Stimulated activated CD8-positive, alpha-beta memory T cell treated with anti-CD3 and anti-CD28 coated beads, Interleukin-12 subunit alpha, Interleukin-12 subunit beta, amount 100 ng/mL, for 1 hour (primary cell): Measurements from ENCODE around the gene TTC34.

Experiments
- DNase-seq: peaks from one replicate; pipeline ENCODE4 v3.0.0-alpha.2; 2020; ENCODE audit warnings: low read depth

Gene TTC34

DNA sequence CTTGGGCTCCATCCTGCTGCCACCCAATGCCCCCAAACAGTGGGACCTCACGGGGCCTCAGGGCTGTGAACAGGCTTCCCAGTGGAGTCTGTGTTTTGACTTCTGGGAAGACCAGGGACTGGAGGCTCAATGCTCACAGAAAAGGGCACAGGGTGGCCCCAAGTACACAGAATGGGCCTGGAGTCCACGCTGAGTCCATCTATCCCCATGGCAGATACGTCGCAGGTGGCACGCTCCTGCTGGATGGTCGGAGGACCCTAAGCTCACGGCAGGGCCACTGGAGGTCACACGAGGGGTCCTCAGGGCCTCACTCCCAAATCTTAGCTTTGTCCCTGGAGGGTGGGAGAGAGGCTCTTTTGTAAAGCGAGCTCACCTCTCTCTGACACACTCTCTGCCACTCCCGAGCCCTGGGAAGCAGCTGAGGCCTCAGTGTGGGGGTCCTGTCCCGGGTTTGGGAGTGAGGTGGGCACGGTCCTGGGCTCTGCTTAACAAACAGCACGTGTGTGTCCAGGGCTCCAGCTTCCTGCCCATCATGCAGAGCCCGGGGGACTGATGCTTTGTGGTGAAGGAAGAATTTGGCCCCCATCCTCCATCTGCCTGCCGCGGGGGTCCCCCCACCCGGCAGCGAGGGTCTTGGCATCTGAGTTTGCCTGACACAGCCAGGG lies 27.2 kb upstream of the TTC34 start:
- no peak for DNase-seq

DNA sequence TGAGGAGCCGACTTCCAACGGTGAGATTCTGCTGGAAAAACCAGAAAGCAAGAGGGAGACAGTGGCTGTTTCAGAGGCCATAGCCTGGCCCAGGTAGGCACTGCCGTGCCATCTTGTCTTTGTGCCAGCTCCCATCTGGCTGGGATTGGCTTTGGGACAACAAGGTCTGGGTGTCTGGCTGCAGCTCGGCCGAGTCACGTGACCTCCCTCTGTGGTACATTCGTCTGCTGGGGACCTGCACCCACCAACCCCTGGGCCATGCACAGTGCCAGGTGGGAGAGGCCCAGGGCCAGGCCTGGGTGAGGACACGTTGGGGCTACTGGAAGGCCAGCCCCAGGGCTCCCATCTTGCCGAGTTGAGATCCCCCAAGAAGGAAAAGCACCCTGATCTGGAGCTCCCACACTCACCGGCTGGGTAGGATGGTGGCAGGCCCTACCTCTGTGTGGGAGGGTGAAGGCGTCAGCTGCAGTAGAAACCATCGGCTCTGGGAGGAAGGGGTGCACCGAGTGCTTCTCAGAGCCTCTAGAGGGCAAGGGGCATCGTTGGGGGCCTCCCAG lies 25.3 kb upstream of the TTC34 start:
- DNase-seq = no peak

DNA sequence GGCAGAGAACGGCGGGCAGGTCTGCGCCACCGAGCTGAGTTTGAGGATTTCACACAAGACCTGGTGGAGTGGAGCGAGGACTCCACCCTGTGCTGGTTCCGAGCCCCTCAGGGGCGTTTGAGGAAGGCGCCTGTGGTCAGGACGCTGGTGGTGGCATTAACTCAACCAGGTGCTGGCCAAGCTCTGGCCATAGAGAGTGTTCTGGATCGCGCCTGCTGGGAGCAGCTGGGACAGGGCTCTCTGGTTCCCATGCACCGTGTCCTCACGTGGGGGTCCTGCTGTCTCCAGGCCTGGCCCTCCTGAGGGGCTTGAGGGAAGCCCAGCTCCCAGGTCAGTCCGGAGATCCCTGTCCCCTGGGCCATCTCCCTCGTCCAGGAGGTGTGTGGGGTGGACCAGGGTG lies 24.8 kb upstream of the TTC34 start:
- DNase-seq = no peak

GRCh38 chr1:2825487-2826189 lies 24.1 kb upstream of the TTC34 start:
- DNase-seq = no peak

DNA sequence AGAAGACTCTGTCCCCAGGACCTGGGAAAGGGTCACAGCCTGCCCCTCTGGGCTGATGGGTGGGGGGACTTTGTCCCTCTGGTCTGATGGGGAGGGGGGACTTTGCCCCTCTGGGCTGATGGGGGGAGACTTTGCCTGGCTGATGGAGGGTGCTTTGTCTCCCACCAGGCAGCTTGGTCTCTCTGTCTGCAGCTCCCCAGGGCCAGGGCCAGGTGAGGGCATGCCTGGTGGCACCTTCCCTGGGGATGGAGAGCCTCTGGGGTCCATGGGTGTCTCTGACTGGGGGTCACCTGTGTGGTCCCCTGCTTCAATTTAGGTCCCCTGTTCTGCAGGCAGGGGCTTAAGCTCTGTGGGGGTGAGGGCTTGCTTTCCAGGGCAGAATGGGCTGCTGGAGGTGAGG lies 23.5 kb upstream of the TTC34 start:
- DNase-seq = no peak

- DNase-seq = no peak
These were observed 22.6 kb upstream of the TTC34 start for GRCh38 chr1:2823921-2824610.

DNA sequence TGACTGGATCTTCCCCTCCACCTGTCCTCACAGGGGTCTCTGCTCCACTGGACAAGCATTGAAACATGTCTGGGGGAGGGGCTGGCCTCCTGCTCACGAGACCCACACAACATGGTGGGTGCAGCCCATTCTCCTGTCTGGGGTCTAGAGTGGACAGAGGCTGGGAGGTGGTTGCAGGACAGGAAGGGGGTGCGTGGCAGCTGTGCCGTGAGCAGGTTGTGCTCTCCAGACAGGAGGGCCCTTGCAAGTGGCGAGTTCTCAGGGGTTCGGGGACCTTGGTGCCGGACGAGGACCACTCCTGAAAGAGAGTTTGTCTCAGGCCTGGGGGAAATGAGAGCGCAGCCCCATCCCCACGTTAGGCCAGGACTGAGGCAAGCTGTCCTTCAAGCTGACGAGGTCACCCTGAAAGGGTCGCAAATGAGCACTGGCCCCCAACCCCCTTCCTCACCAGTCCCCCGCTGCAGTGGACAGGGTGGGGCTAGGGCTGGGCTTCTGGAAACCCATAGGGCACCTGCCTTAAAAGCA lies 21.2 kb upstream of the TTC34 start:
- DNase-seq = no peak

DNA sequence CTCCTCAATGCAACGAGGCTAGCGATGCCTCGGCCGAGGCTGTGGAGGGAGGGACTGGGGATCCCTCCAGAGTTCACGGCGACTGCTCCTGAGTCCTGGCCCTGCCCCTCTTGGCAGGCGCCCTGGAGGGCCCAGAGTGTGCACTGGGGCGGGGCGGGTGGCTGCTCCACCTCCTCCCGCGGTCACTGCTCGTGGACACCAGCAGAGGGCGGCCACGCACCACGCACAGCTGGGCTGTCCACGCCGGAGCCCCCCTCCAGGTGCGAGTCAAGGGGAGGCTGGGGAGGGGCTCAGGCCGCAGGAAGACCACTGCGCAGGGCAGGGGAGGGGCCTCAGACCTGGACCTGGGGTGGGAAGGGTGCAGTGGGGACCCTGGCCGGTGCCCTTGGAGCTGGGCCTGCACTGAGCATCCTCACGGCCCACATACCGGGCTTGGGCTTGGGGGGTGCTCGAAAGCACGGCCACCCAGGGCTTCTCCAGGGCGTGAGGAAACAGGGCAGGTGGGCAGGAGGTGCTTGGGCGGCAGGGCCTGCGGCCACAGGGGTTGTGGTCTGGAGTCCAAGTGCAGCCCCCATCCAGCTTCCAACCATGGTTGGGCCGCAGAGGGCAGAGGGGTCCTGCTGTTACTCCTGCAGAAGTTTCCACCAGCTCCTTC lies 20.6 kb upstream of the TTC34 start:
- DNase-seq = no peak

GRCh38 chr1:2821373-2821955 lies 20.0 kb upstream of the TTC34 start:
- DNase-seq = no peak

DNA sequence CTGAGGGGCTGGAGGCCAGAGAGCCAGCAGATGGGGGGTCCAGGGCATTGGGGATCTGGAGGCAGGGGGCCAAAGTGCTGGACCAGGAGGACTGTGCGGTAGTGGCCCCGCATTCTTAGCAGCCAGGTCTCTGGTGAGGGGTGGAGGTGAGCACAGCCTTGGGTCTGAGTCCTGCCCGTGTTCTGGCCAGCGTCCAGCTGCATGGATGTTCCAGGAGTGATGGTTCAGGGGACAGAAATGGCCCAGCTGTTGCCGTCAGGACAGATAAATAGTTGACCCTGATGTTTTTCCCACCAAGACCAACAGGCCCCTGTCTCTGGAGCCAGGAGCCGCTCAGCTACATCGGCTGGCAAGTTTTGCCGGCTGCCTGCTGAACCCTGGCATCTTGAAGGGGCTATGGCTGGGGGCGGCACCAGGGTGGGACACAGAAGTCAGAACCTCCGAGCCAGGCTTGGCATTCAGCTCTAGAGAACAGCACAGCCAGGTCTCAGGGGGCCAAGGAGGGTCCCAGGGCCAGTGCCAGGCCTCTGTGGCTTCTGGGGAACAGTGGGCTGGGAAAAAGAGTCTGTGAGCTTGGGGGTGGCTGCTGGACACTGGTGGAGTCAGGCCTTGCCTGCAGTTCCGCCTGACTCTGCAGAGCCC lies 19.4 kb upstream of the TTC34 start:
- DNase-seq = no peak

GRCh38 chr1:2819831-2820730 lies 18.6 kb upstream of the TTC34 start:
- DNase-seq = no peak

- DNase-seq = no peak
These were observed 17.9 kb upstream of the TTC34 start for GRCh38 chr1:2819429-2819828.

GRCh38 chr1:2817784-2818564 lies 16.5 kb upstream of the TTC34 start:
- DNase-seq = no peak

GRCh38 chr1:2816786-2817185 lies 15.3 kb upstream of the TTC34 start:
- no peak for DNase-seq

DNA sequence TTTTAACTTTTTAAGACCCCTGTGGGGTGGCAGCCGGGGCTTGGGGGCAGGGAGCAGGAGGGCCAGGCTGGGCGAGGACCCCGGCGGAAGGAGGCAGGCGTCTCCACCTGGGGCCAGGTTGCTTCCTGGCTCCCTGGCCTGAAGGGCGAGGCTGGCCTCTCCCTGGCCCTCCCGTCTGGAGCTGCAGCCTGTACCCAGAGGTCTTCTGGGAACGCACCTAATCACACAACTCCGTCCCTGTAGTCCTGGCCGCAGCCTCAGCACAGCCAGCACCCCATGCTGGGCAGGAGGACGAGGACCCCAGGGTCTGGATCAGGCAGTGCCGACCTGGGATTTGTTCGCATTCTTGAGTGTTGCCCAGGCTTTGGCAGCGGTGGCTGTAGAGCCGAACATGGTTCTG lies 14.1 kb upstream of the TTC34 start:
- DNase-seq = no peak

- DNase-seq = no peak
These were observed 13.1 kb upstream of the TTC34 start for GRCh38 chr1:2814511-2815075.

- DNase-seq = no peak
These were observed 11.6 kb upstream of the TTC34 start for GRCh38 chr1:2812939-2813653.

GRCh38 chr1:2812136-2812535 lies 10.6 kb upstream of the TTC34 start:
- no peak for DNase-seq

- no peak for DNase-seq
These were observed 10.0 kb upstream of the TTC34 start for GRCh38 chr1:2811533-2811918.
